Activated CD8-positive, alpha-beta T cell treated with anti-CD3 and anti-CD28 coated beads for 36 hours (primary cell): ENCODE data around the gene MAPKAP1. TPM values are rescaled to one million over a fixed set of nuclear protein-coding genes. Genes with fewer than 3 reads are reported as not detected.

Source experiments
- ATAC-seq: fragments of 200-7000 bp; cut with Tn5 transposase; one replicate; pipeline ENCODE4 v1.10.0; 2021; ENCODE audit warnings: mild to moderate bottlenecking, moderate library complexity
- CTCF ChIA-PET: fragments of 350-600 bp; sonication (Branson Sonifier 250); formaldehyde crosslinking; loops from one replicate; lab custom pipeline; 2021; ENCODE audit warnings: antibody characterized with exemption; lab: Charles Lee
- POLR2A ChIA-PET: fragments of 350-600 bp; sonication (Branson Sonifier 250); formaldehyde crosslinking; loops from one replicate; lab custom pipeline; 2021; ENCODE audit warnings: antibody characterized with exemption; lab: Charles Lee
- DNase-seq: peaks from one replicate; pipeline ENCODE4 v3.0.0-alpha.2; 2020
- H3K27ac Mint-ChIP-seq: one replicate; pipeline ENCODE4 v1.8.0; 2021; ENCODE audit warnings: mild to moderate bottlenecking, mixed read lengths
- H3K27me3 Mint-ChIP-seq: one replicate; pipeline ENCODE4 v1.8.0; 2021; ENCODE audit warnings: mixed read lengths
- H3K36me3 Mint-ChIP-seq: one replicate; pipeline ENCODE4 v1.8.0; 2021; ENCODE audit warnings: low read depth, mixed read lengths
- H3K4me1 Mint-ChIP-seq: one replicate; pipeline ENCODE4 v1.8.0; 2021; ENCODE audit warnings: low read depth, mixed read lengths
- H3K4me3 Mint-ChIP-seq: one replicate; pipeline ENCODE4 v1.8.0; 2021; ENCODE audit warnings: mild to moderate bottlenecking, moderate library complexity, mixed read lengths
- H3K9me3 Mint-ChIP-seq: one replicate; pipeline ENCODE4 v1.8.0; 2021; ENCODE audit warnings: mixed read lengths
- CTCF ChIP-seq: fragments of 200-600 bp; IDR thresholded peaks from one replicate; pipeline ENCODE4 v1.8.0; 2022; ENCODE audit warnings: antibody characterized with exemption, mild to moderate bottlenecking
- intact Hi-C: fragments of 100-400 bp; cut with micrococcal nuclease; formaldehyde crosslinking; loops from one replicate; pipeline ENCODE4 v1.10.0; 2022
- total RNA-seq, 2 experiments: library from RNA; stranded (reverse); gene quantifications; one replicate each; pipeline ENCODE4 v1.2.3, GENCODE V29; 2021

MAPKAP1 gene
- total RNA-seq, 2 experiments from 2014 or later = 58.8 to 62.4 TPM

DNA sequence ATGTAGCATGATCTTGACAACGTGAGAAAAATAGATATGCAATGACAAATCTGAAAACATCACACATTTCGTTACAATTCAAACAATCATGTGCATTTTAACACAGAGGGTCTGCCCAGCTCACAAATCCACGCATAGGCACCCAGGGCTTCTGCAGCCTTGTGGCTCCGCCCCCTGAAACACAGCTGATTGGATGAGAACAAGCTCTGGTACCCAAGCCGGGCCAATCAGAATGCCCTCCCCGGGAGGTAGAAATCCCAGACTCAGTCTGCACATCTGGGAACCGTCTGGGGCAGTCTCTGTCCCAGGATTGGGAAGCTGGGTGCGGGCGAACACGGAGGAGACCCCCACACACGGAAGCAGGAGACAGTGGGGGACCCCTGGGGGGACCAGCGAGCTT, 307.8 kb downstream of the MAPKAP1 start:
- no peak for TF ChIP-seq CTCF
- Mint-ChIP-seq H3K4me3 (no peak overlapping the region), H3K4me1 (no peaks in the 10 kb centered on the region), H3K27ac (no peak overlapping the region), H3K27me3 (no peaks in the 10 kb centered on the region), H3K36me3 (no peaks in the 10 kb centered on the region), H3K9me3 (no peaks in the 10 kb centered on the region)
- ChIA-PET POLR2A (no interaction called here), CTCF (interaction anchor here (0.8 kb wide), 1 partner anchor 9 kb away, joined by 6 read pairs; no protein-coding TSS in a partner anchor)
- ATAC-seq (no peak), DNase-seq (no peak)
- intact Hi-C loops = no loop called here

DNA sequence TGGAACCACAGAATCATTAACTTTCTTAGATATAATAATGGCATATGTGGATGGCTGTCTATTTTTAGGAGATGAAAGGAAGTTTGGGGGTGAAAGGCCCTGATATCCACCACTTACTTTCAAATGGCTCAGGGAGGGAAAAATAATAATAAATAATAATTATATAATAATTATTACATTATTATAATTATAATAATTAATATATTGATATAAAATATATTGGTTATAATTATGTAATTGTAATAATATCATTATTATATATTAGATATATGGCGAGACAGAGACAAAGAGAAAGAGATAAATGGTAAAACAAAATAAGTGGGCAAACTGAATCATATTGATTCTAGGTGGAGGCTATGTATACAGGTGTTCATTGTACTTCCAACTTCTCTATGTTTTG, 308.8 kb downstream of the MAPKAP1 start:
- no peak overlapping the region for H3K4me3 Mint-ChIP-seq
- no peak overlapping the region for H3K27ac Mint-ChIP-seq
- intact Hi-C loops = no loop called here
- H3K36me3 Mint-ChIP-seq = no peaks in the 10 kb centered on the region
- H3K9me3 Mint-ChIP-seq = no peaks in the 10 kb centered on the region
- ATAC-seq (no peak), DNase-seq (no peak)
- no peaks in the 10 kb centered on the region for H3K4me1 Mint-ChIP-seq
- no peak for TF ChIP-seq CTCF
- H3K27me3 Mint-ChIP-seq = no peaks in the 10 kb centered on the region
- CTCF ChIA-PET = no interaction called here
- POLR2A ChIA-PET = no interaction called here

- Mint-ChIP-seq H3K9me3 (no peaks in the 10 kb centered on the region), H3K27me3 (no peaks in the 10 kb centered on the region), H3K4me1 (no peaks in the 10 kb centered on the region), H3K27ac (no peak overlapping the region), H3K36me3 (no peaks in the 10 kb centered on the region), H3K4me3 (no peak overlapping the region)
- no peak for TF ChIP-seq CTCF
- DNase-seq = no peak
- CTCF ChIA-PET = no interaction called here
- POLR2A ChIA-PET = no interaction called here
- intact Hi-C loops = no loop called here
- no peak for ATAC-seq
Observed at GRCh38 chr9:125397736-125398135, 309.3 kb downstream of the MAPKAP1 start.

DNA sequence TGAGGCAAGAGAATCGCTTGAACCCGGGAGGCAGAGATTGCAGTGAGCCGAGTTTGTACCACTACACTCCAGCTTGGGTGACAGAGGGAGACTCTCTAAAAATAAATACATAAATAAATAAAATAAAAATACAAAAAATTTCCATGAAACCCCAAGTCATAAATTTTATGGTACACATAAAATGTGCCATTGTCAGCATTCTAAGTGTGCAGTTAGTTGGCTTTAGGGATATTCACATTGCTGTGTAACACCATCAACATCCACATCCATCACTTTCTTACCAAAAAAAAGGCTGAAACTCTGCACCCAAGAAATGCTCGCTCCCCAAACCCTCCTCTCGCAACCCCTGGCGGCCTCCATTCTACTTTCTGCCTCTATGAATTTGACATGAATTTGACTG, 310.2 kb downstream of the MAPKAP1 start:
- intact Hi-C loops = no loop called here
- no peak for ATAC-seq
- DNase-seq = no peak
- no peaks in the 10 kb centered on the region for H3K27me3 Mint-ChIP-seq
- H3K4me1 Mint-ChIP-seq = no peaks in the 10 kb centered on the region
- H3K4me3 Mint-ChIP-seq = no peak overlapping the region
- POLR2A ChIA-PET = no interaction called here
- no peak overlapping the region for H3K27ac Mint-ChIP-seq
- CTCF ChIA-PET = no interaction called here
- no peaks in the 10 kb centered on the region for H3K9me3 Mint-ChIP-seq
- no peak for TF ChIP-seq CTCF
- H3K36me3 Mint-ChIP-seq = no peaks in the 10 kb centered on the region

DNA sequence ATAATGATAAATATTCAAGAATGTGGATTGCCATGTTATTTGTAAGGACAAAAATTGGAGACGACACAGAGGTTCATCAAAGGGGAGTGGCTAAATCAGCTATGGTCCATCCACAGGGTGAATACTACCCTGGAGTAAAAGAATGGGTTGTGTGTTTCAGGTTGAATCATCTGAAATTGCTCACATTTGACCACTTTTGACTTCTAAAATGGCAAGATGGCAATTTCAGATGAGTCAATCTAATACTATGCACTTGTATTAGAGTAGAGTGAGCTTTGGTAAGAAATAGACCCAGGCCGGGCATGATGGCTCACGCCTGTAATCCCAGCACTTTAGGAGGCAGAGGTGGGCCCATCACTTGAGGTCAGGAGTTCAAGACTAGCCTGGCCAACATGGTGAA, 313.6 kb downstream of the MAPKAP1 start:
- TF ChIP-seq CTCF = no peak
- Mint-ChIP-seq H3K27ac (no peak overlapping the region), H3K4me1 (no peaks in the 10 kb centered on the region), H3K4me3 (no peak overlapping the region), H3K27me3 (no peaks in the 10 kb centered on the region), H3K36me3 (no peaks in the 10 kb centered on the region), H3K9me3 (no peaks in the 10 kb centered on the region)
- intact Hi-C loops = no loop called here
- ChIA-PET CTCF (interaction anchor here (1.5 kb wide), 1 partner anchor 14 kb away, joined by 4 read pairs; no protein-coding TSS in a partner anchor), POLR2A (no interaction called here)
- no peak for DNase-seq
- peak; percentile 67 for ATAC-seq
